ENCODE data around the gene ALX4.

Gene ALX4

DNA sequence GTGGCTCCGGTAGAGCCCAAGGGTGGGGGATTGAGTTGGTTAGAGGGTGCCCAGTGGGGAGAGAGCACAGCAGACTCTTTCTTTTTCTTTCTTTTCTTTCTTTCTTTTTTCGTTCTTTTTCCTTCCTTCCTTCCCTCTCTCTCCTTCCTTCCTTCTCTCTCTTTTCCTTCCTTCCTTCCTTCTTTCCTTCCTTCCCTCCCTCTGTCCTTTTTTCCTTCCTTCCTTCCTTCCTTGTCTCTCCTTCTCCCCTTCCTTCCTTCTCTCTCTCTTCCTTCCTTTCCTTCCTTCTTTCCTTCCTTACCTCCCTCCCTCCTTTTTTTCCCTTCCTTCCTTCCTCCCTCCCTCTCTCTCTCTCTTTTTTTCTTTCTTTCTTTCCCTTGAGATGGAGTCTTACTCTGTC, 4.8 kb upstream of the ALX4 start:
- H3K79me2 ChIP-seq (ENCODE audit: low read length): no peaks in the 10 kb centered on the region
- no peak overlapping the region for H3K4me2 ChIP-seq (ENCODE audit: low read depth, low read length)
- no peak for DNase-seq
- TF ChIP-seq, protein P1, sequence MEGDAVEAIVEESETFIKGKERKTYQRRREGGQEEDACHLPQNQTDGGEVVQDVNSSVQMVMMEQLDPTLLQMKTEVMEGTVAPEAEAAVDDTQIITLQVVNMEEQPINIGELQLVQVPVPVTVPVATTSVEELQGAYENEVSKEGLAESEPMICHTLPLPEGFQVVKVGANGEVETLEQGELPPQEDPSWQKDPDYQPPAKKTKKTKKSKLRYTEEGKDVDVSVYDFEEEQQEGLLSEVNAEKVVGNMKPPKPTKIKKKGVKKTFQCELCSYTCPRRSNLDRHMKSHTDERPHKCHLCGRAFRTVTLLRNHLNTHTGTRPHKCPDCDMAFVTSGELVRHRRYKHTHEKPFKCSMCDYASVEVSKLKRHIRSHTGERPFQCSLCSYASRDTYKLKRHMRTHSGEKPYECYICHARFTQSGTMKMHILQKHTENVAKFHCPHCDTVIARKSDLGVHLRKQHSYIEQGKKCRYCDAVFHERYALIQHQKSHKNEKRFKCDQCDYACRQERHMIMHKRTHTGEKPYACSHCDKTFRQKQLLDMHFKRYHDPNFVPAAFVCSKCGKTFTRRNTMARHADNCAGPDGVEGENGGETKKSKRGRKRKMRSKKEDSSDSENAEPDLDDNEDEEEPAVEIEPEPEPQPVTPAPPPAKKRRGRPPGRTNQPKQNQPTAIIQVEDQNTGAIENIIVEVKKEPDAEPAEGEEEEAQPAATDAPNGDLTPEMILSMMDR (IDR thresholded peaks at IDR 0.05; ENCODE audit: low read length): no peak
- no peaks in the 10 kb centered on the region for H3F3A ChIP-seq (ENCODE audit: insufficient read depth, low read length)
- H3K9ac ChIP-seq (ENCODE audit: low read length): no peak overlapping the region
- no peaks in the 10 kb centered on the region for H4K20me1 ChIP-seq (ENCODE audit: insufficient read depth, low read length)
- no peak overlapping the region for H3K4me3 ChIP-seq (ENCODE audit: low read length)
- no peaks in the 10 kb centered on the region for H3K9me2 ChIP-seq (replicated peaks; ENCODE audit: insufficient read depth, low read length)
- H2AFZ ChIP-seq (ENCODE audit: low read length): no peak overlapping the region
- H3K4me1 ChIP-seq (ENCODE audit: low read length): no peaks in the 10 kb centered on the region
- no peaks in the 10 kb centered on the region for H3K9me3 ChIP-seq (replicated peaks; ENCODE audit: insufficient read depth, low read length)
- H3K27me3 ChIP-seq (replicated peaks; ENCODE audit: insufficient read depth, low read length): peaks cover 95% of the 10 kb centered on the region
- H3K36me3 ChIP-seq (replicated peaks; ENCODE audit: insufficient read depth, low read length): no peaks in the 10 kb centered on the region
- no peak overlapping the region for H3K27ac ChIP-seq (ENCODE audit: low read length)

DNA sequence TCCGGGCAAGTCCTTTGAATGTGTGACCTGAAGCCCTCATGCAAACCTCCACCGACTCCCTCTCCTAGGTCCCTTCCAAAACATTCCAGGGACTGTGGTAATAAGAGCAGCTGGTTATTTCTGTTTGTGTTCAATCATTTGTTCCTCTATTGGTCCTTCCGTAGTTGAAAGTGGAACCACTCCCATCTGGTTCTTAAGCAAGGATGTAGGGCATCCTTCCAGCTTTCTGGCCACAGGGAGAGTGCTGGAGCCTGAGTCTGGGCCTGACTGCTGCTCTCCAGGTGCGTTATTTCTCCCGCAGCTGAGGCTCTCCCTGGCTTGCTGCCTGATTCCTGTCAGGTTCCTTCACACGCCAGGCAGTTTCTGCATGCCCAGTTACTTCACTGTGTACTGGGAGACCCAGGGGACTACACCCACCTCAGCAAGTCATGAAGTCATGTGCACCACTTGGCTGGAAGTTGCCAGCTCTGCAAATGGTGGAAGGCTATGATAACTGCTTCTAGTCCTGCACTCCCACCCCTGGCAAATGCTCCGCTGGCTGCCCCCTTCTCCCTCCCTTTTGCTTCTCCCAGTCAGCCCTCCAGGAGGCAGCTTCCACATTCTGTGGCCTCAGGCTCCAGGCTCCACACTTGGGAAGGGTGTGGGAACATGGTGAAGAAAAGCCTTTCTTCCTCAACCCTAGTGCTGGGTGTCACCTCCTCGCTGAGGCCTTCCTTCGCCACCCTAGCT, 4.0 kb upstream of the ALX4 start:
- TF ChIP-seq EZH2 (optimal IDR thresholded peaks at IDR 0.05; ENCODE audit: low read depth, low read length): no peak
- TF ChIP-seq EZH2phosphoT487 (IDR thresholded peaks at IDR 0.05; ENCODE audit: low read length): no peak
- TF ChIP-seq, protein P1 (IDR thresholded peaks at IDR 0.05; ENCODE audit: low read length): no peak
- peaks cover 93% of the 10 kb centered on the region for H3K27me3 ChIP-seq (replicated peaks; ENCODE audit: insufficient read depth, low read length)

DNA sequence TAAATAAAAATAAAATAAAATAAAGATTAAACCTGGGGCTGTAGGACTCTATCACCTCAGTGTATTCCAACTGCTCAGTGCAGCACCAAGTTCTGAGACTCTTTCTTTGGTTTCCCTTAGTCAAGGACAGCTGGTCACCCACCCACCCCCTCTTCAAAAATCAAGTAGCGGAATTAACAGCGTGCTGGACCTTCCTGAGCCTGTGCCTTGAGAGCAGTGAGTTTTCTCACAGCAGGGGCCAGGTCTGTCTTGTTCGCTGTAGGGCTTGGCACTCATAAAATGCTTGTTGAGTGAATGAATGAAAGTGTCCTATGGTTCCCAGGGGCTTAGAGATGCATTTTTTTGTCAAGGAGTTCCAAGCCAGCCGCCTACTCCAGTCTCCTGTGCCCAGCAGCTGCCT, 2.9 kb upstream of the ALX4 start:
- DNase-seq: no peak

More for the DNA sequence above, 4.0 kb upstream of the ALX4 start:
- H3K9me3 ChIP-seq (replicated peaks; ENCODE audit: insufficient read depth, low read length): no peaks in the 10 kb centered on the region
- H3K36me3 ChIP-seq (replicated peaks; ENCODE audit: insufficient read depth, low read length): no peaks in the 10 kb centered on the region
- H3K9ac ChIP-seq (ENCODE audit: low read length): no peak overlapping the region
- no peaks in the 10 kb centered on the region for H3K9me2 ChIP-seq (replicated peaks; ENCODE audit: insufficient read depth, low read length)
- H3K4me1 ChIP-seq (ENCODE audit: low read length): no peaks in the 10 kb centered on the region
- no peak overlapping the region for H3K4me2 ChIP-seq (ENCODE audit: low read depth, low read length)
- no peak overlapping the region for H3K27ac ChIP-seq (ENCODE audit: low read length)
- H3F3A ChIP-seq (ENCODE audit: insufficient read depth, low read length): no peaks in the 10 kb centered on the region
- H2AFZ ChIP-seq (ENCODE audit: low read length): no peak overlapping the region
- H3K4me3 ChIP-seq (ENCODE audit: low read length): no peak overlapping the region
- no peaks in the 10 kb centered on the region for H3K79me2 ChIP-seq (ENCODE audit: low read length)
- no peak for DNase-seq
- H4K20me1 ChIP-seq (ENCODE audit: insufficient read depth, low read length): no peaks in the 10 kb centered on the region

More for the DNA sequence above, 2.9 kb upstream of the ALX4 start:
- no peaks in the 10 kb centered on the region for H3K9me2 ChIP-seq (replicated peaks; ENCODE audit: insufficient read depth, low read length)
- no peaks in the 10 kb centered on the region for H3K9me3 ChIP-seq (replicated peaks; ENCODE audit: insufficient read depth, low read length)
- H3K27ac ChIP-seq (ENCODE audit: low read length): no peak overlapping the region
- H3K9ac ChIP-seq (ENCODE audit: low read length): no peak overlapping the region
- H3K4me2 ChIP-seq (ENCODE audit: low read depth, low read length): no peak overlapping the region
- TF ChIP-seq EZH2 (optimal IDR thresholded peaks at IDR 0.05; ENCODE audit: low read depth, low read length) (no peak), EZH2phosphoT487 (IDR thresholded peaks at IDR 0.05; ENCODE audit: low read length) (no peak)
- TF ChIP-seq, protein P1 (IDR thresholded peaks at IDR 0.05; ENCODE audit: low read length): no peak
- no peaks in the 10 kb centered on the region for H4K20me1 ChIP-seq (ENCODE audit: insufficient read depth, low read length)
- H3K79me2 ChIP-seq (ENCODE audit: low read length): no peaks in the 10 kb centered on the region
- H3K27me3 ChIP-seq (replicated peaks; ENCODE audit: insufficient read depth, low read length): peaks cover 82% of the 10 kb centered on the region
- no peak overlapping the region for H2AFZ ChIP-seq (ENCODE audit: low read length)
- H3F3A ChIP-seq (ENCODE audit: insufficient read depth, low read length): no peaks in the 10 kb centered on the region
- H3K4me1 ChIP-seq (ENCODE audit: low read length): no peaks in the 10 kb centered on the region
- no peaks in the 10 kb centered on the region for H3K36me3 ChIP-seq (replicated peaks; ENCODE audit: insufficient read depth, low read length)
- H3K4me3 ChIP-seq (ENCODE audit: low read length): no peak overlapping the region

Measured in MM.1S (cell line).